T-cell (primary cell): Measurements from ENCODE around the gene RAI1. TPM values are rescaled to one million over a fixed set of nuclear protein-coding genes. Genes with fewer than 3 reads are reported as not detected.

Experiments
- ATAC-seq, 4 experiments: fragments of 200-7000 bp in 3 of 4; fragments of 150-1000 bp in 1 of 4; cut with Tn5 transposase; replicated peaks in 1 of 4; 1 replicate in 3 of 4; 2 replicates in 1 of 4; pipeline ENCODE4 v1.10.0; 2021; ENCODE audit warnings: moderate library complexity in 3 of 4, mild to moderate bottlenecking in 2 of 4, moderate number of reproducible peaks in 1 of 4
- CTCF ChIA-PET, 2 donors: fragments of 300-600 bp; sonication (Branson Sonifier 250); formaldehyde crosslinking; loops; one replicate each; lab custom pipeline; 2022; ENCODE audit warnings: antibody characterized with exemption in 2 of 2; lab: Charles Lee
- POLR2A ChIA-PET, 2 donors: fragments of 300-600 bp; sonication (Branson Sonifier 250); formaldehyde crosslinking; loops; one replicate each; lab custom pipeline; 2022; ENCODE audit warnings: antibody characterized with exemption in 2 of 2; lab: Charles Lee
- DNase-seq, 35 experiments: peaks; one replicate each; pipeline versions ENCODE4 v3.0.0 to v3.0.0-alpha.2; 2013 to 2023
- H3K27ac ChIP-seq: one replicate; pipeline ENCODE4 v1.5.1; 2013; ENCODE audit warnings: low read length
- H3K27me3 ChIP-seq, 2 experiments: replicated peaks in 1 of 2; 1 replicate in 1 of 2; 2 replicates in 1 of 2; pipeline versions ENCODE4 v1.6.1 to v1.7.0; 2013; ENCODE audit warnings: low read length in 1 of 2, mixed read lengths in 1 of 2; ENCODE audit not compliant: control insufficient read depth in 2 of 2, insufficient read depth in 2 of 2; ENCODE audit errors: extremely low read depth in 1 of 2
- H3K36me3 ChIP-seq, 2 donors: 1 replicate in 1 of 2; 2 replicates in 1 of 2; pipeline versions ENCODE4 v1.6.1 to v1.7.0; 2013; ENCODE audit warnings: low read length in 1 of 2; ENCODE audit not compliant: control insufficient read depth in 2 of 2, insufficient read depth in 1 of 2; ENCODE audit errors: extremely low read depth in 1 of 2
- H3K4me1 ChIP-seq, 2 experiments: 1 replicate in 1 of 2; 2 replicates in 1 of 2; pipeline versions ENCODE4 v1.6.1 to v1.7.0; 2013; ENCODE audit warnings: low read length in 2 of 2, mixed read lengths in 1 of 2; ENCODE audit not compliant: insufficient read depth in 2 of 2, control insufficient read depth in 1 of 2; ENCODE audit errors: extremely low read depth in 1 of 2
- H3K4me3 ChIP-seq, 2 donors: 1 replicate in 1 of 2; 2 replicates in 1 of 2; pipeline versions ENCODE4 v1.5.1 to v1.7.0; 2013; ENCODE audit warnings: mild to moderate bottlenecking in 2 of 2, low read length in 1 of 2, moderate library complexity in 1 of 2; ENCODE audit not compliant: control insufficient read depth in 1 of 2; ENCODE audit errors: extremely low read depth in 1 of 2
- H3K9me3 ChIP-seq: 2 replicates; pipeline ENCODE4 v1.7.0; 2013
- H3K27ac Mint-ChIP-seq, 2 donors: one replicate each; pipeline ENCODE4 v1.8.0; 2020 to 2021; ENCODE audit warnings: mild to moderate bottlenecking in 2 of 2, mixed read lengths in 2 of 2
- H3K27me3 Mint-ChIP-seq, 2 donors: one replicate each; pipeline ENCODE4 v1.8.0; 2021 to 2022; ENCODE audit warnings: mixed read lengths in 2 of 2
- H3K36me3 Mint-ChIP-seq: one replicate; pipeline ENCODE4 v1.8.0; 2021; ENCODE audit warnings: mixed read lengths
- H3K4me1 Mint-ChIP-seq, 3 donors: one replicate each; pipeline ENCODE4 v1.8.0; 2020 to 2022; ENCODE audit warnings: mixed read lengths in 3 of 3, mild to moderate bottlenecking in 1 of 3
- H3K4me3 Mint-ChIP-seq, 3 donors: one replicate each; pipeline ENCODE4 v1.8.0; 2020 to 2022; ENCODE audit warnings: mild to moderate bottlenecking in 3 of 3, mixed read lengths in 3 of 3, moderate library complexity in 3 of 3
- H3K9me3 Mint-ChIP-seq, 3 donors: one replicate each; pipeline ENCODE4 v1.8.0; 2020 to 2022; ENCODE audit warnings: mixed read lengths in 3 of 3
- WGBS: methylation state at CpG from one replicate; pipeline ENCODE4 v1.1.5; 2013; ENCODE audit warnings: missing lambda C conversion rate; ENCODE audit not compliant: insufficient coverage; 5-methylcytosine and 5-hydroxymethylcytosine counted together
- total RNA-seq, 35 experiments: library from RNA in 6 of 35; stranded (reverse) in 6 of 35; fragments of 120-200 nt in 1 of 35; gene quantifications; one replicate each; pipeline versions ENCODE4 v1.2.1 to v1.2.4 and lab custom pipeline; 2013 to 2026

RAI1 gene
- total RNA-seq, 5 donors from 2014 or later (not counting 1 experiment from before 2014, with no cell fraction given), result 20.1 to 31.2 (median 24.5) TPM

- Mint-ChIP-seq H3K27me3 (no peaks in the 10 kb centered on the region), H3K4me3 (no peak overlapping the region), H3K36me3 (no peaks in the 10 kb centered on the region), H3K9me3 (peaks cover 3 to 12% (median 6%) of the 10 kb centered on the region in 3 donors), H3K27ac (no peak overlapping the region), H3K4me1 (no peaks in the 10 kb centered on the region)
- ChIA-PET CTCF (interaction anchor here in 1 of 2 donors (0.6 to 0.7 kb wide), 2 partner anchors 19 to 293 kb away, joined by 3 read pairs; no protein-coding TSS in a partner anchor), POLR2A (no interaction called here)
- no peaks in the 10 kb centered on the region for H3K4me1 ChIP-seq
- H3K4me3 ChIP-seq, result no peak overlapping the region
- H3K27me3 ChIP-seq, result peaks cover 0 to 13% of the 10 kb centered on the region in 2 experiments
- H3K9me3 ChIP-seq, result no peaks in the 10 kb centered on the region
- H3K27ac ChIP-seq, result no peak overlapping the region
- no peaks in the 10 kb centered on the region for H3K36me3 ChIP-seq
- no peak for DNase-seq
- 88% methylated on average over 5 of the region's 7 CpGs for WGBS
- ATAC-seq, result no peak
These were observed 32.5 kb upstream of the RAI1 start for GRCh38 chr17:17648762-17649161.

DNA sequence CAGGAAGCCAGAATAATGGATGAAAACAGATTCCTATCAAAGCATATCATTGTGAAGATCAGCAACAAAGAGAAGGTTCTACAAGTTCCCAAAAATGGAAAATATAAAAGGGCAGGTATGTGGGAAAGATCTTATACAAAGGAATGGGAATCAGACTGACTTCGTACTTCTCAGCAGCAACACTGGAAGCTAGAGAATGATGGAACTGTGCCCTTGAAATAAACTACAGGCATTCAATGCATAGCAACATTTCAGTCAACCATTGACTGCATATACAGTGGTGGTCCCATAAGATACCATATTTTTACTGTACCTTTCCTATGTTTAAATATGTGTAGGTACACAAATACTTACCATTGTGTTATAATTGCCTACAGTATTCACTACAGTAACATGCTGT lies 30.3 kb upstream of the RAI1 start:
- no peaks in the 10 kb centered on the region for H3K4me1 Mint-ChIP-seq
- CTCF ChIA-PET, result interaction anchor here in 1 of 2 donors (0.7 kb wide), 1 partner anchor 226 kb away, joined by 3 read pairs; no protein-coding TSS in a partner anchor
- H3K9me3 Mint-ChIP-seq, result peaks cover 3 to 12% (median 9%) of the 10 kb centered on the region in 3 donors
- WGBS, result 80% methylated on average over 1 of the region's 1 CpG
- no peaks in the 10 kb centered on the region for H3K4me1 ChIP-seq
- ATAC-seq (no peak), DNase-seq (no peak)
- H3K4me3 Mint-ChIP-seq, result no peak overlapping the region
- H3K36me3 ChIP-seq, result no peaks in the 10 kb centered on the region
- H3K9me3 ChIP-seq, result no peaks in the 10 kb centered on the region
- H3K27me3 Mint-ChIP-seq, result no peaks in the 10 kb centered on the region
- H3K36me3 Mint-ChIP-seq, result no peaks in the 10 kb centered on the region
- H3K4me3 ChIP-seq, result no peak overlapping the region
- H3K27ac Mint-ChIP-seq, result no peak overlapping the region
- POLR2A ChIA-PET, result no interaction called here
- no peak overlapping the region for H3K27ac ChIP-seq
- peaks cover 0 to 4% of the 10 kb centered on the region in 2 experiments for H3K27me3 ChIP-seq

GRCh38 chr17:17653343-17653742 lies 27.9 kb upstream of the RAI1 start:
- H3K36me3 ChIP-seq, result no peaks in the 10 kb centered on the region

DNA sequence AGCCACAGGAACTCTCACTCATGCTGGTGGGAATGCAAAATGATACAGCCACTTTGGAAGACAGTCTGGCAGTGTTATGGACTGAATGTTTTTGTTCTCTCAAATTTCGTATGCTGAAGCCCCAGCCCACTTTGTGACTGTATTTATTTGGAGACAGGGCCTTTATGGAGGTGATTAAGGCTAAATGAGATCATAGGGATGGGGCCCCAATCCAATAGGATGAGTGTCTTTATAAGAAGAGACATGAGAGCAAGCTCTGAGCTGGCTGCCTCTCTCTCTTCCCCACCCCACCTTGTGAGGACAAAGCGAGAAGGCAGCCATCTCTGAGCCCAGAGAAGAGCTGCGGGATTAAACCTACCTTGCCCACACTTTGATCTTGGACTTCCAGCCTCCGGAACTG lies 21.9 kb upstream of the RAI1 start:
- Mint-ChIP-seq H3K27ac (no peak overlapping the region), H3K9me3 (peaks cover 5 to 23% (median 13%) of the 10 kb centered on the region in 3 donors), H3K36me3 (peaks cover 6% of the 10 kb centered on the region), H3K4me3 (no peak overlapping the region), H3K27me3 (no peaks in the 10 kb centered on the region), H3K4me1 (peaks cover 14 to 20% (median 15%) of the 10 kb centered on the region in 3 donors)
- CTCF ChIA-PET, result no interaction called here
- Histone ChIP-seq H3K27me3 (no peaks in the 10 kb centered on the region), H3K4me1 (peaks cover 4 to 16% of the 10 kb centered on the region in 2 experiments), H3K36me3 (no peaks in the 10 kb centered on the region), H3K4me3 (no peak overlapping the region), H3K9me3 (no peaks in the 10 kb centered on the region), H3K27ac (no peak overlapping the region)
- no peak for DNase-seq
- ATAC-seq, result no peak
- POLR2A ChIA-PET, result no interaction called here
- WGBS, result 50% methylated on average over 2 of the region's 4 CpGs

More at GRCh38 chr17:17653343-17653742, 27.9 kb upstream of the RAI1 start:
- Histone ChIP-seq H3K27ac (no peak overlapping the region), H3K27me3 (no peaks in the 10 kb centered on the region), H3K9me3 (no peaks in the 10 kb centered on the region), H3K4me1 (no peaks in the 10 kb centered on the region), H3K4me3 (no peak overlapping the region)
- ATAC-seq, result no peak
- H3K27me3 Mint-ChIP-seq, result no peaks in the 10 kb centered on the region
- H3K9me3 Mint-ChIP-seq, result peaks cover 3 to 19% (median 9%) of the 10 kb centered on the region in 3 donors
- WGBS, result 80% methylated on average over 1 of the region's 3 CpGs
- no peaks in the 10 kb centered on the region for H3K4me1 Mint-ChIP-seq
- CTCF ChIA-PET, result no interaction called here
- no peak overlapping the region for H3K4me3 Mint-ChIP-seq
- no peak for DNase-seq
- H3K36me3 Mint-ChIP-seq, result peaks cover 6% of the 10 kb centered on the region
- POLR2A ChIA-PET, result no interaction called here
- no peak overlapping the region for H3K27ac Mint-ChIP-seq

DNA sequence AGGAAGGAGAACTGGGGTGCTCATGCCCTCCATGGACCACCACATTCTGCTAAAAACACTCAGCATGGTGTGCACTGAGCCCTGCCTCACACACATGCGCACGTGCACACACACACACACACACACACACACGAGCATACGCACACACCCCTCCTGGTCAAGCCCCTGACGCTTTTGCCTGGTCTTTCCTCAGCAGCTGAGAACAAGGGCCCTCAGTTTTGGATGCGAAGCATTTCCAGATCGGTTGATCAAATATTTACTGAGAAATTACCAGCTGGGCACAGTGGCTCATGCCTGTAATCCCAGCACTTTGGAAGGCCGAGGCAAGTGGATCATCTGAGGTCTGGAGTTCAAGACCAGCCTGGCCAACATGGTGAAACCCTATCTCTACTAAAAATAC lies 20.1 kb upstream of the RAI1 start:
- H3K27ac ChIP-seq, result no peak overlapping the region
- Mint-ChIP-seq H3K27me3 (no peaks in the 10 kb centered on the region), H3K27ac (no peak overlapping the region), H3K4me3 (no peak overlapping the region), H3K4me1 (peaks cover 14 to 20% (median 15%) of the 10 kb centered on the region in 3 donors), H3K36me3 (peaks cover 6% of the 10 kb centered on the region), H3K9me3 (peaks cover 5 to 23% (median 10%) of the 10 kb centered on the region in 3 donors)
- CTCF ChIA-PET, result no interaction called here
- no peak for DNase-seq
- H3K4me1 ChIP-seq, result peaks cover 4 to 18% of the 10 kb centered on the region in 2 experiments
- WGBS, result 92% methylated on average over 6 of the region's 8 CpGs
- ATAC-seq, result no peak
- no peak overlapping the region for H3K4me3 ChIP-seq
- H3K36me3 ChIP-seq, result no peaks in the 10 kb centered on the region
- no peaks in the 10 kb centered on the region for H3K27me3 ChIP-seq
- POLR2A ChIA-PET, result no interaction called here
- H3K9me3 ChIP-seq, result no peaks in the 10 kb centered on the region

DNA sequence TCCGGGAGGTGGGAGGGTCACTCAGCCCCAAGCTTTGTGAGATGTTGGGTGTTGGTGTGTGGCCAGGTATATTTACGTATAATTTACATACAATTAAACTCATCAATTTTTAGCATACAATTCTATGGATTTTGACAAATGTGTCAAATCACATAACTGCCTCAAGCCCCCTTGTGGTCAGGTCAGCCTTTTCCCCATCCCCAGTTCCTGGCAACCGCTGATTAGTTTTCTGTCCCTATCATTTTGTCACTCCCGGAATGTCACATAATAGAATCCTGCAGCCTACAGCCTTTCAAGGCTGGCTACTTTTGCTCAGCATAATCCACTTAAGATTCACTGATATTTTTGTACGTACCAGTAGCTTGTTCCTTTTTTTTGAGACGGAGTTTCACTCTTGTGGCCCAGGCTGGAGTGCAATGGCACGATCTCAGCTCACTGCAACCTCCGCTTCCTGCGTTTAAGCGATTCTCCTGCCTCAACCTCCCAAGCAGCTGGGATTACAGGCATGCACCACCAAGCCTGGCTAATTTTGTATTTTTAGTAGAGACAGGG lies 19.3 kb upstream of the RAI1 start:
- WGBS, result 84% methylated on average over 4 of the region's 10 CpGs

More for the DNA sequence above, 19.3 kb upstream of the RAI1 start:
- Mint-ChIP-seq H3K27me3 (no peaks in the 10 kb centered on the region), H3K27ac (peak overlapping the region in 1 of 2 donors; percentile 29), H3K36me3 (peaks cover 6% of the 10 kb centered on the region), H3K4me3 (no peak overlapping the region), H3K4me1 (peaks cover 14 to 20% (median 15%) of the 10 kb centered on the region in 3 donors), H3K9me3 (peaks cover 5 to 23% (median 10%) of the 10 kb centered on the region in 3 donors)
- ATAC-seq (no peak), DNase-seq (no peak)
- Histone ChIP-seq H3K4me1 (peaks cover 4 to 18% of the 10 kb centered on the region in 2 experiments), H3K9me3 (no peaks in the 10 kb centered on the region), H3K4me3 (no peak overlapping the region), H3K36me3 (no peaks in the 10 kb centered on the region), H3K27me3 (no peaks in the 10 kb centered on the region), H3K27ac (no peak overlapping the region)
- POLR2A ChIA-PET, result no interaction called here
- CTCF ChIA-PET, result no interaction called here
